IPS-NIHi7 (cell line): ENCODE results near the gene TLE4.
"Not testable (repeated sequence)": the region's sequence is repeated elsewhere in the genome, so short reads cannot be mapped to it uniquely, and the experiment has no call there.

Source experiments
- DNase-seq: peaks from one replicate; pipeline ENCODE4 v3.0.0; 2012; ENCODE audit warnings: mixed read lengths; ENCODE audit errors: extremely low spot score

The TLE4 gene

DNA sequence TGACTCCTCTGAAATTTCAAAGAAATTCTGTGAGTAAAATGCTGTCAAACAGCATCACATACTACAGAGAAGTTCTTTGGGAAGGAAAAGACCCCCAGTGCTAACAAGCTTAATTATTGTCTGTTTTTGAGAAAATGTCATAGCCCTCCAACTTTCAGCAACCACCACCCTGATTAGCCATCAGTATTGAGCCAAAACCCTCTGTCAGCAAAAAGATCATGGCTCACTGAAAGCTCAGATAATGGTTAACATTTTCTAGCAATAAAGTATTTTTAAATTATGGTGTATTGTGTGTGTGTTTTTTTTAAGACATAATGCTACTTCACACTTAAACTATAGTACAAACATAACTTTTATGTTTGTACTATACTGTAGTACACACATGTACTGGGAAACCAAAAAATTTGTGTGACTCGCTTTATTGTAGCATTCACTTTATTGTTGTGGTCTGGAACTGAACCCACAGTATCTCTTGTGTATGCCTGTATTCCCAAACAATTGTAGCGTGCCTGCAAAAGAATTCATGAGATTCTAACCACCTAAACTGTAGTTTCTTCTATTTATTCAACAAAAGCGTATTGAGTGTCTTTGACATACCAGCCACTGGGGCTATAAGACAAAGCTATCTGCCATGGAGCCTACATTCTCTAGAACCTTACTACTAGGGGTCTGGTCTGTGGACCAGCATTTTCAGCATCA lies 31.6 kb downstream of the TLE4 start:
- no peak for DNase-seq

DNA sequence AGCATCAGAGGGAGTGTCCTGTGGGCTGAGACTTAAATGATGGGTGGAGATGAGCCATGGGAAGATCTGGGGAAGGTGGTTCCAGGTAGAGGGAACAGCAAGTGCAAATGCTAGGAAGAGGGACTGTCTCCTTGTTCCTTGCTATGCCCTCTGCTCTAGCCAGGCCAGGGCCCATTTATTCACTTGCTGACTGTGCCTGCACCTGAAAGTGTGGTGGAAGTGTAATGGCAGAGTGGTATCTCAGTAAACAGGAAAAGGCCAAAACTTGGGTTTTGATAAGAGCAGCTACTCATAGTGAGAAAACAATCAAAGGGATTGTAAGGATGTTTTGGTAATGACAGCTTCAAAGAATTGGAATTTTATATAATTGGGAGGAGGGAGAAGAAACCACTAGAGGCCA lies 32.4 kb downstream of the TLE4 start:
- DNase-seq, result no peak

DNA sequence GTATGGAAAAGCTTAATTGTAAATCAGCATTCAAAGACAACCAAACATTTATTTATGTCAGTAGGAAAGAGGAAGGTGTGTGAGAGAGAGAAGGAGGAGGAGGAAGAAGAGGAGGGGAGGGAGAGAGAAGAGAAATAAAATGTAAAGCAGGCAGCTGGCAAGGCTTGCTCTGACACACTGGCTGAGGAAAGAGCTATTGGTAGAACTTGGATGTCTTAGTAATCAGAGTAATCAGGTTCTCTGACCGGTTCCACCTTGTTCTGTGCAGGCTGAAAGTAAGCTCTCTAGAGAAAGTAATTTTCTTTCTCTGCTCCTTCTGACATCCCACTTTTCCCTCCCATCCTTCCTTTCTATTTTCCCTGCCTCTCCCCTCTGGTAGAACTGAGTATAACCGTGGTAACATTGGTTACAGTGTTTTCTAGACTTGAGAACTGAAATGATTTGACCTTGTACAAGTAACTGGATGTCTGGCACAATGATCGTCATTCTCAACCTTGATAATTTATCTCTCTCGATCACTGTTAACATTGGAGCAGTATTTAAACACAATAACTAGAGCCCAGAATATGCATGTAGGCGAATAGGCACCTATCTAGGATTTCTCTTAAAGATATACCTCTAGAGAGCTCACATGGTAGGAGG lies 33.3 kb downstream of the TLE4 start:
- no peak for DNase-seq

DNA sequence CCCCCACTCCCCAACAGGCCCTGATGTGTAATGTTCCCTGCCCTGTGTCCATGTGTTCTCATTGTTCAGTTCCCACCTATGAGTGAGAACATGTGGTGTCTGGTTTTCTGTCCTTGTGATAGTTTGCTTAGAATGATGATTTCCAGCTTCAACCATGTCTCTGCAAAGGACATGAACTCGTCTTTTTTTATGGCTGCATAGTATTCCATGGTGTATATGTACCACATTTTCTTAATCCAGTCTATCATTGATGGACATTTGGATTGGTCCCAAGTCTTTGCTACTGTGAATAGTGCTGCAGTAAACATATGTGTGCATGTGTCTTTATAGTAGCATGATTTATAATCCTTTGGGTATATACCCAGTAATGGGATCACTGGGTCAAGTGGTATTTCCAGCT lies 34.8 kb downstream of the TLE4 start:
- not testable (repeated sequence) for DNase-seq

- DNase-seq, result no peak
These were observed 37.8 kb downstream of the TLE4 start for GRCh38 chr9:79609468-79610018.

- no peak for DNase-seq
These were observed 38.4 kb downstream of the TLE4 start for GRCh38 chr9:79610019-79610631.

- DNase-seq, result no peak
These were observed 39.2 kb downstream of the TLE4 start for GRCh38 chr9:79610791-79611614.

DNA sequence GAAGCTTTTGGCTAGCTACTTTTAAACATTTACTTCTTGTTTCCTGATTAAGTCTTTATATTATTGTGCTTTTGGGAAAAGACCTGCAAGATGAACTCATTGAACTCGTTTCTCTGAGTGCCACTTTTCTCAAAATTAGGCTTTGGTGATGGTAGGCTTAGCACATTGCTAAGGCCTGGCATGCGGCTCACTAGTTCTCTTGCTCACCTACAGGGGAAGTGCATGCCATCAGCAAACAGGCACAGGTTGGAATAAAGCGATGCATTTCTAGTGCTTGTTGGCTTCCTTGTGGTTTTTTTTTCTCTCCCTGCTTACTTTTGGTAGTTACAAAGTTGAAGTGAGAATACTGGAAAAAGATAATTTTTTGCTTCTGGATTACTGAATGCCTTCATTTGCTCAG lies 41.4 kb downstream of the TLE4 start:
- DNase-seq, result no peak

DNA sequence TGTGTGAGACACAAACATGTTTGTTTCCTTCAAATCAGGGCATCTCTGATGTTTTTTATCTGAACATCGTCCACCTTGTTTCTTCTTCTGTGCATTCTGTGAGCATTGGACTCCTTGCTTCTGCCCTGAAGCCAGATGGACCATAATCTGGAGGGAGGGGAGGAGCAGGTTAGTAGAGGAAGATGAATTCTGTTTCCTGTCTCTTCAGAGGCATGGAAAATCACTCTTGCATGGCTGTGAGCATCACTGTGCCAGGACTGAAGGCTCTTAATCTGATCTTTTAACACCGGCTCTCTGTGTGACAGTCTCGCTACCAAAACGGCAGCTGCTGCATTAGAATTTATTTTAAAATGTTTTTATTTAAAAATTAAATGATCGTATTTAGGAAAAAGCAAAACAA lies 43.3 kb downstream of the TLE4 start:
- DNase-seq, result no peak

GRCh38 chr9:79616013-79616412 lies 44.2 kb downstream of the TLE4 start:
- no peak for DNase-seq

- DNase-seq, result no peak
These were observed 45.2 kb downstream of the TLE4 start for GRCh38 chr9:79616971-79617370.

GRCh38 chr9:79617395-79617794 lies 45.6 kb downstream of the TLE4 start:
- no peak for DNase-seq

GRCh38 chr9:79619930-79620329 lies 48.2 kb downstream of the TLE4 start:
- DNase-seq, result no peak

GRCh38 chr9:79621916-79622575 lies 50.3 kb downstream of the TLE4 start:
- DNase-seq, result no peak

- peak; percentile 22 for DNase-seq
These were observed 52.3 kb downstream of the TLE4 start for GRCh38 chr9:79623799-79624721.

DNA sequence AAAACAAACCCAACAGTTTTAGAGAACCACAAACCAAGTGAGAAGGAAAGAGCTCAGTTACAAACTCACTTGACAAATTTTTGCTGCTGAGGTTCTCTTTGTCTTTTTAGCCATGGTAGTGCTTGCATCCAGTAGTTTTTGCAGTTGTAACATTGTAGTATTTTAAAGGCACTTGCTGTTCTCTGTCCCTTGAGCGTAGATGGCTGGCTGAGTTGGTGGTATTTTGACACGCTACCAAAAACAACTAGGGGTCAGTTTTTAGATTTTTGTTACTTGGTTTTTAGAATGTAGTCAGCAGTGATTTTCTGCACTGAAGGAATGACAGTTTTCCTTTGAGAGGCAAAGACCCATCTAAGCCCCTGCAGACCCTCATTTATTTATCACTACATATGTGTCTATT lies 58.0 kb downstream of the TLE4 start:
- no peak for DNase-seq

DNA sequence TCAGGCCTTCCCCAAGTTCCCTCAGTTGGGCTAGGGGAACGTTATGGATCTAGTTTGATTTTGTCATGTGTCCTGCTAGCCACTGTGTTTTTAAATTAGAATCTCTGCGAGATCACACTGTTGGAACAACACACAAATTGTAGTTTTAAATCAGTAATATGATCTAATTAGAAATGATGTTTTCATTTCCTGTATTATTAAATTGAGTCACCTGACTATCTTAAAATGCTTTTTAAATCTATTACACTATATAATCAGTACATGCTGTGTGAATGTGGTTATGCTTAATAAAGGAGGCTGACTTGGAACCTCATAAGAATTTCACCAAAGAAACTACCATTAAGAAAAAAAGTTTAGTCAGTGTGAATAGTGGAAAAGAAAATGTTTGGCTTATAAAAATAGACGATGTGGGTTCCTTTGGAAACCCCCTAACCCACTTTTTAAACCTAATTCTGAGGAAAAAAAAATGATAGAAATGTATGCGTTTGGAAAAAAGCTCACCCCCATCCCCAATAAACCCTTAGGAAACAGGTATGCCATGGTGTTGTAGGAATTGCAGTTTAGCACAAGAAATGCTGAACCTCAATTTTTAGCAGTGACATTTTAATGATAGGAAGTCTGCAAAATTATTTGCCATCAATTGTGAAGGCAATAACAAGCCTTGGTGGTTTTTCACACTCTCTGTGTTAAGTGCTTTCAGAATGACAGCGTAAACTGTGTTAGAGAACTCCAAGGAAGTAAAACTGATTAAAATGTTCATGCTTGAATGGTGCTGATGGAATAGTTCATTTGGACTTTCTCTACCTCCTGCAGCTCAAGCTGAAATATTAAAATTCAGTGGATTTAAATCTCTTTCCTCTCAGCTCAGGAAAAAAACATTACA lies 59.0 kb downstream of the TLE4 start:
- no peak for DNase-seq

- no peak for DNase-seq
These were observed 60.3 kb downstream of the TLE4 start for GRCh38 chr9:79632060-79632459.

DNA sequence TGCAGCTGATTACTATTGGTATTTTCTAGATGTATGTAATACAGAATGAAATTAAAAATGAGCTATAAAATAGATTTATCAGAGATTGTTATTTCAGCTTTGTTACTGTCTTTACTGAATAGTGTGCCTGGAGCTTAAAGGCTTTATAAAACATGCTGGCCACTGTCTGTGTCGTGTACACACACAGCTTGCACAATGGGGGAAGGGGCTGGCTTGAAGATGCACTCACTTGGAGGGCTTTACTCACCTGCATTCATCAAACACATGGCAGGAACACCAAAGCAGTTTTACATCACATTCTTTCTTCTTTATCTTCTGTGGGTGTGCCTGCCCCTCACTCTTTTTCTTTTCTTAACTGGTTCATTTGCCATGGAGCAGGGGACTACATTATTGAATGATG lies 60.9 kb downstream of the TLE4 start:
- no peak for DNase-seq
